ENCODE data around the gene CELSR1. TPM values are rescaled to one million over a fixed set of nuclear protein-coding genes. Genes with fewer than 3 reads are reported as not detected.
A peak's percentile ranks its signal among the peaks of the same experiment; 100 is the strongest.

The CELSR1 gene
- total and polyA plus RNA-seq, 2 of the 13 experiments (the other 11 are each of a cell fraction or from before 2014, with no cell fraction given) = 0.78 to 1.8 TPM

DNA sequence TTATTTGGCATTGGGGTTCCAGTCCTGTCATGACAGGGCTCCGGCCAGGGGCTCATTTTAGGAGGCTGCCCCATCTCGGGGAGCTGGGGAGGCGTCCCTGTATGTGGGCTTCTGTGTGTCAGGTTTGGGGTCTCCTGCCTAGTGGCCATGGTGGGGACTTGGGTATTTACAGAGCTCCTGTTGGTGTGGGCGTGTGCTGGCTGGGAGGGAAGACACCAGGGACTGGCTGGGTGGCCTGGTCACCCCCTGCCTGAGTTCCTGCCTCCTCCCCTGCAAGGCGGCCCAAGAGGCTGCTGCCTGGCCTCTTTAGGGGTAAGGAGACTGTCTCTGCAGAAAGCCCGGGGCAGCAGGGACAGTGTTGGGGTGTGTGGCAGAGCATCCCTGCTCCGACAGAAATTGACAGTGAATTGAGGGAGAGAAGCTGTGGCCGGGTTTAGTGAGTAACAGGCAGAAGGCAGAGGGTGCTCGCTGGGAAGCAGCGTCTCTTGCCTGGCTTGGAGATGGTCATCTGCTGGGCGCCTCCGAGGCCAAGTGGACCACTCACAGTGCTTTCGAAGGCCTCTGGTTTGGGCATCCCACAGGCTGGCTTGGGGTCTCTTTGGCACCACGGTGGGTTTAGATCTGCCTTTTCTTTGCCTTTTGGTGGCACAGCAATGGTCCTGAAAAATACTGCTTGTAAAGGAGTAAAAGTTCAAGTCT lies 42.5 kb upstream of the CELSR1 start:
- Histone ChIP-seq H3K9ac (ENCODE audit: insufficient read depth, low read depth, low read length) (peak overlapping the region; percentile 74; the same call in 1 of the 2 replicates), H3K4me2 (ENCODE audit: low read depth, low read length) (peak overlapping the region; percentile 98)

More for the DNA sequence above, 42.5 kb upstream of the CELSR1 start:
- peak overlapping the region; percentile 42 to 80 (median 64) for H3K4me3 ChIP-seq (replicated peaks in 1 of 3; ENCODE audit: insufficient read depth in 1 of 3, low read depth in 2 of 3, low read length in 3 of 3)
- ATAC-seq = no peak
- peak; percentile 28; the same call in 1 of the 2 replicates for TF ChIP-seq ZNF687 (CRISPR knock-in tag; IDR thresholded peaks at IDR 0.05)
- TF ChIP-seq ZNF33A (CRISPR knock-in tag; IDR thresholded peaks at IDR 0.05; ENCODE audit: borderline replicate concordance) = no peak
- TF ChIP-seq TEAD3 (CRISPR knock-in tag; optimal IDR thresholded peaks at IDR 0.05; ENCODE audit: borderline replicate concordance) = peak; percentile 18
- no peak for TF ChIP-seq REXO4 (CRISPR knock-in tag; IDR thresholded peaks at IDR 0.05; ENCODE audit: borderline replicate concordance)
- 0 out of 2 replicates have a peak, but pooled peaks have one; percentile 32 for TF ChIP-seq DR1 (CRISPR knock-in tag; IDR thresholded peaks at IDR 0.05)
- peaks cover 6% of the 10 kb centered on the region for H4K20me1 ChIP-seq (ENCODE audit: insufficient read depth, low read length)
- H3K27ac ChIP-seq (ENCODE audit: extremely low read length, insufficient read depth, low read length) = no peak overlapping the region
- H3K9me3 ChIP-seq (ENCODE audit: low read length) = no peaks in the 10 kb centered on the region
- CTCF ChIA-PET (ENCODE audit: low intra/inter-chr PET ratio, low total read pairs) = no interaction called here
- no peak for DNase-seq (ENCODE audit: low spot score)
- H2AFZ ChIP-seq (ENCODE audit: low read length) = no peak overlapping the region
- peaks cover 66% of the 10 kb centered on the region for H3K4me1 ChIP-seq (ENCODE audit: insufficient read depth, low read length)
- intact Hi-C loops (cut with micrococcal nuclease; ENCODE audit: unreplicated experiment) = loop anchor here (5.0 to 10.0 kb wide), 2 partner anchors 72 to 155 kb away; partner anchors contain the start of gene CERK
- FAIRE-seq = no peak
- peaks cover 25% of the 10 kb centered on the region for H3K79me2 ChIP-seq (ENCODE audit: insufficient read depth, low read length)
- POLR2A ChIA-PET = no interaction called here
- 29% methylated on average over 10 of the region's 14 CpGs for WGBS (ENCODE audit: low lambda C conversion rate)
- BruUV-seq (replicated peaks) = no TSS peak
- H3K36me3 ChIP-seq (replicated peaks in 1 of 2; ENCODE audit: control insufficient read depth in 1 of 2, insufficient read depth in 2 of 2, low read length in 2 of 2) = no peaks in the 10 kb centered on the region
- in situ Hi-C loops (cut with HindIII; ENCODE audit: extremely low pct_ligation_motif_present, low pct_unique_long_range_greater_than_20kb) = no loop called here
- no peaks in the 10 kb centered on the region for H3K27me3 ChIP-seq (ENCODE audit: control insufficient read depth in 1 of 2, insufficient read depth in 2 of 2, low read length in 2 of 2)
